GM12878 (cell line): Measurements from ENCODE around the gene MAP6D1.

Experiments
- ASH2L ChIP-seq: fragments of 300-600, 200-600 bp; sonication (generic); IDR thresholded peaks from 2 replicates; pipeline ENCODE4 v1.6.1; 2017; ENCODE audit warnings: low read depth, mild to moderate bottlenecking, borderline replicate concordance
- BRCA1 ChIP-seq: IDR thresholded peaks from 2 replicates; pipeline ENCODE4 v1.6.1; 2011; ENCODE audit warnings: low read depth, low read length, improper control_type of control experiment
- CREB1 ChIP-seq: IDR thresholded peaks from 2 replicates; pipeline ENCODE4 v1.6.1; 2012; ENCODE audit warnings: low read depth, mild to moderate bottlenecking, inconsistent platforms
- CREM ChIP-seq: IDR thresholded peaks from 2 replicates; pipeline ENCODE4 v1.6.1; 2014; ENCODE audit warnings: antibody characterized with exemption, low read depth
- EZH2 ChIP-seq: IDR thresholded peaks from 2 replicates; pipeline ENCODE4 v1.6.1; 2012; ENCODE audit warnings: low read depth, mild to moderate bottlenecking, control low read depth, inconsistent platforms, low read length, borderline replicate concordance; ENCODE audit not compliant: control insufficient read depth
- FOXM1 ChIP-seq: IDR thresholded peaks from 2 replicates; pipeline ENCODE4 v1.6.1; 2012; ENCODE audit warnings: low read depth, mild to moderate bottlenecking, inconsistent platforms, low read length, moderate library complexity
- NKRF ChIP-seq: fragments of 450-650 bp; conservative IDR thresholded peaks from 2 replicates; pipeline ENCODE4 v1.6.1; 2017; ENCODE audit warnings: mild to moderate bottlenecking, moderate library complexity
- NRF1 ChIP-seq: conservative IDR thresholded peaks from 2 replicates; pipeline ENCODE4 v1.6.1; 2011; ENCODE audit warnings: mild to moderate bottlenecking, low read depth, low read length, improper control_type of control experiment
- RAD21 ChIP-seq: IDR thresholded peaks from 2 replicates; pipeline ENCODE4 v1.6.1; 2011; ENCODE audit warnings: mild to moderate bottlenecking, low read depth, low read length, moderate library complexity; ENCODE audit not compliant: insufficient read depth
- RBBP5 ChIP-seq: fragments of 200-600 bp; sonication (generic); conservative IDR thresholded peaks from 2 replicates; pipeline ENCODE4 v1.6.1; 2016
- SRF ChIP-seq, 2 experiments: IDR thresholded peaks; 2 replicates each; pipeline ENCODE4 v1.6.1; 2011; ENCODE audit warnings: low read depth in 2 of 2, low read length in 2 of 2, mild to moderate bottlenecking in 1 of 2, moderate library complexity in 1 of 2
- ZSCAN29 ChIP-seq: fragments of 450-650 bp; IDR thresholded peaks from 2 replicates; pipeline ENCODE4 v1.6.1; 2017; ENCODE audit warnings: mild to moderate bottlenecking, moderate library complexity
- TF ChIP-seq, protein P1 (sequence below), 3 experiments: IDR thresholded peaks in 2 of 3; conservative IDR thresholded peaks in 1 of 3; 2 replicates each; pipeline ENCODE4 v1.5.1; 2011; ENCODE audit warnings: low read depth in 3 of 3, low read length in 3 of 3, mild to moderate bottlenecking in 3 of 3, control low read depth in 2 of 3, moderate library complexity in 2 of 3, inconsistent platforms in 1 of 3, mixed read lengths in 1 of 3; ENCODE audit not compliant: control insufficient read depth in 2 of 3, insufficient read depth in 1 of 3; ENCODE audit errors: extremely low read depth in 1 of 3
- TF ChIP-seq, protein P2 (sequence below): IDR thresholded peaks from 2 replicates; pipeline ENCODE4 v1.6.1; 2012; ENCODE audit warnings: low read depth, low read length, improper control_type of control experiment

- no peak for TF ChIP-seq SRF (IDR thresholded peaks at IDR 0.05; ENCODE audit: low read depth in 2 of 2, low read length in 2 of 2)
- TF ChIP-seq, protein P1, sequence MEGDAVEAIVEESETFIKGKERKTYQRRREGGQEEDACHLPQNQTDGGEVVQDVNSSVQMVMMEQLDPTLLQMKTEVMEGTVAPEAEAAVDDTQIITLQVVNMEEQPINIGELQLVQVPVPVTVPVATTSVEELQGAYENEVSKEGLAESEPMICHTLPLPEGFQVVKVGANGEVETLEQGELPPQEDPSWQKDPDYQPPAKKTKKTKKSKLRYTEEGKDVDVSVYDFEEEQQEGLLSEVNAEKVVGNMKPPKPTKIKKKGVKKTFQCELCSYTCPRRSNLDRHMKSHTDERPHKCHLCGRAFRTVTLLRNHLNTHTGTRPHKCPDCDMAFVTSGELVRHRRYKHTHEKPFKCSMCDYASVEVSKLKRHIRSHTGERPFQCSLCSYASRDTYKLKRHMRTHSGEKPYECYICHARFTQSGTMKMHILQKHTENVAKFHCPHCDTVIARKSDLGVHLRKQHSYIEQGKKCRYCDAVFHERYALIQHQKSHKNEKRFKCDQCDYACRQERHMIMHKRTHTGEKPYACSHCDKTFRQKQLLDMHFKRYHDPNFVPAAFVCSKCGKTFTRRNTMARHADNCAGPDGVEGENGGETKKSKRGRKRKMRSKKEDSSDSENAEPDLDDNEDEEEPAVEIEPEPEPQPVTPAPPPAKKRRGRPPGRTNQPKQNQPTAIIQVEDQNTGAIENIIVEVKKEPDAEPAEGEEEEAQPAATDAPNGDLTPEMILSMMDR (IDR thresholded peaks at IDR 0.05 in 2 of 3, conservative IDR thresholded peaks at IDR 0.05 in 1 of 3; ENCODE audit: control insufficient read depth in 2 of 3, extremely low read depth in 1 of 3, insufficient read depth in 1 of 3, low read depth in 3 of 3, low read length in 3 of 3): no peak
- TF ChIP-seq FOXM1: no peak
- TF ChIP-seq EZH2: no peak
- TF ChIP-seq BRCA1: no peak
- no peak for TF ChIP-seq RBBP5
- TF ChIP-seq, protein P2, sequence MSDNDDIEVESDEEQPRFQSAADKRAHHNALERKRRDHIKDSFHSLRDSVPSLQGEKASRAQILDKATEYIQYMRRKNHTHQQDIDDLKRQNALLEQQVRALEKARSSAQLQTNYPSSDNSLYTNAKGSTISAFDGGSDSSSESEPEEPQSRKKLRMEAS: no peak
- TF ChIP-seq NRF1: no peak
- TF ChIP-seq CREB1: no peak
- TF ChIP-seq NKRF: no peak
- TF ChIP-seq ZSCAN29: no peak
- TF ChIP-seq ASH2L: no peak
- TF ChIP-seq CREM: no peak
- TF ChIP-seq RAD21: no peak
Measured at GRCh38 chr3:183854318-183855035, 29.1 kb upstream of the MAP6D1 start.
